Measurements from ENCODE around the gene UROC1.

Gene UROC1

GRCh38 chr3:126459111-126459762 is 58.3 kb downstream of the UROC1 start:
- no peaks in the 10 kb centered on the region for H3K27me3 ChIP-seq (replicated peaks; ENCODE audit: insufficient read depth, low read length)
- no peak overlapping the region for H3K27ac ChIP-seq (ENCODE audit: low read length)
- DNase-seq = no peak
- no peak overlapping the region for H2AFZ ChIP-seq (ENCODE audit: low read length)
- 0 out of 2 replicates have a peak, but pooled peaks cover 7% of the 10 kb centered on the region for H4K20me1 ChIP-seq (ENCODE audit: insufficient read depth, low read length)
- no peaks in the 10 kb centered on the region for H3K9me3 ChIP-seq (replicated peaks; ENCODE audit: insufficient read depth, low read length)
- peaks cover 19% of the 10 kb centered on the region for H3K36me3 ChIP-seq (replicated peaks; ENCODE audit: insufficient read depth, low read length)
- H3K4me2 ChIP-seq (ENCODE audit: low read depth, low read length) = no peak overlapping the region
- TF ChIP-seq EZH2 (optimal IDR thresholded peaks at IDR 0.05; ENCODE audit: low read depth, low read length) = no peak
- no peak for TF ChIP-seq EZH2phosphoT487 (IDR thresholded peaks at IDR 0.05; ENCODE audit: low read length)
- peaks cover 46% of the 10 kb centered on the region for H3K79me2 ChIP-seq (ENCODE audit: low read length)
- H3K4me1 ChIP-seq (ENCODE audit: low read length) = no peaks in the 10 kb centered on the region
- no peaks in the 10 kb centered on the region for H3K9me2 ChIP-seq (replicated peaks; ENCODE audit: insufficient read depth, low read length)
- H3K4me3 ChIP-seq (ENCODE audit: low read length) = no peak overlapping the region
- no peak overlapping the region for H3K9ac ChIP-seq (ENCODE audit: low read length)
- no peaks in the 10 kb centered on the region; the same call in 1 of the 2 replicates for H3F3A ChIP-seq (ENCODE audit: insufficient read depth, low read length)

- Histone ChIP-seq H2AFZ (ENCODE audit: low read length) (no peak overlapping the region), H4K20me1 (ENCODE audit: insufficient read depth, low read length) (0 out of 2 replicates have a peak, but pooled peaks cover 7% of the 10 kb centered on the region), H3F3A (ENCODE audit: insufficient read depth, low read length) (no peaks in the 10 kb centered on the region; the same call in 1 of the 2 replicates), H3K4me3 (ENCODE audit: low read length) (no peak overlapping the region), H3K9me3 (replicated peaks; ENCODE audit: insufficient read depth, low read length) (no peaks in the 10 kb centered on the region), H3K9ac (ENCODE audit: low read length) (no peak overlapping the region), H3K36me3 (replicated peaks; ENCODE audit: insufficient read depth, low read length) (peaks cover 21% of the 10 kb centered on the region), H3K9me2 (replicated peaks; ENCODE audit: insufficient read depth, low read length) (no peaks in the 10 kb centered on the region), H3K27ac (ENCODE audit: low read length) (no peak overlapping the region), H3K4me2 (ENCODE audit: low read depth, low read length) (no peak overlapping the region), H3K79me2 (ENCODE audit: low read length) (peaks cover 38% of the 10 kb centered on the region), H3K4me1 (ENCODE audit: low read length) (no peaks in the 10 kb centered on the region), H3K27me3 (replicated peaks; ENCODE audit: insufficient read depth, low read length) (no peaks in the 10 kb centered on the region)
- TF ChIP-seq CTCF (IDR thresholded peaks at IDR 0.05; ENCODE audit: low read length) (no peak), EZH2 (optimal IDR thresholded peaks at IDR 0.05; ENCODE audit: low read depth, low read length) (no peak), EZH2phosphoT487 (IDR thresholded peaks at IDR 0.05; ENCODE audit: low read length) (no peak)
- no peak for DNase-seq
These were observed 60.7 kb downstream of the UROC1 start for GRCh38 chr3:126456766-126457388.

- DNase-seq = no peak
- H3K9ac ChIP-seq (ENCODE audit: low read length) = no peak overlapping the region
- no peaks in the 10 kb centered on the region; the same call in 1 of the 2 replicates for H3F3A ChIP-seq (ENCODE audit: insufficient read depth, low read length)
- H3K9me2 ChIP-seq (replicated peaks; ENCODE audit: insufficient read depth, low read length) = no peaks in the 10 kb centered on the region
- no peak for TF ChIP-seq CTCF (IDR thresholded peaks at IDR 0.05; ENCODE audit: low read length)
- no peak for TF ChIP-seq EZH2phosphoT487 (IDR thresholded peaks at IDR 0.05; ENCODE audit: low read length)
- no peak for TF ChIP-seq EZH2 (optimal IDR thresholded peaks at IDR 0.05; ENCODE audit: low read depth, low read length)
- H3K36me3 ChIP-seq (replicated peaks; ENCODE audit: insufficient read depth, low read length) = peaks cover 20% of the 10 kb centered on the region
- H3K9me3 ChIP-seq (replicated peaks; ENCODE audit: insufficient read depth, low read length) = no peaks in the 10 kb centered on the region
- H3K4me3 ChIP-seq (ENCODE audit: low read length) = no peak overlapping the region
- no peak overlapping the region for H3K27ac ChIP-seq (ENCODE audit: low read length)
- H2AFZ ChIP-seq (ENCODE audit: low read length) = no peak overlapping the region
- no peaks in the 10 kb centered on the region for H3K4me1 ChIP-seq (ENCODE audit: low read length)
- 0 out of 2 replicates have a peak, but pooled peaks cover 7% of the 10 kb centered on the region for H4K20me1 ChIP-seq (ENCODE audit: insufficient read depth, low read length)
- peaks cover 32% of the 10 kb centered on the region for H3K79me2 ChIP-seq (ENCODE audit: low read length)
- H3K27me3 ChIP-seq (replicated peaks; ENCODE audit: insufficient read depth, low read length) = no peaks in the 10 kb centered on the region
- H3K4me2 ChIP-seq (ENCODE audit: low read depth, low read length) = no peak overlapping the region
These were observed 61.4 kb downstream of the UROC1 start for GRCh38 chr3:126456211-126456610.
